ENCODE data around the gene SYN1. TPM values are rescaled to one million over a fixed set of nuclear protein-coding genes. Genes with fewer than 3 reads are reported as not detected.

The SYN1 gene
- polyA plus RNA-seq, 12 donors = 5.6 to 15.4 (median 10.3) TPM; not detected in 1

- no peak for DNase-seq
Observed at GRCh38 chrX:47574547-47575301, 44.9 kb downstream of the SYN1 start.

- no peak for DNase-seq
Observed at GRCh38 chrX:47574076-47574546, 45.5 kb downstream of the SYN1 start.

- DNase-seq = peak; percentile 69
Observed at GRCh38 chrX:47573341-47574075, 46.1 kb downstream of the SYN1 start.

GRCh38 chrX:47572773-47573340 is 46.8 kb downstream of the SYN1 start:
- DNase-seq = no peak

- no peak for DNase-seq
Observed at GRCh38 chrX:47571896-47572295, 47.8 kb downstream of the SYN1 start.

GRCh38 chrX:47571215-47571614 is 48.4 kb downstream of the SYN1 start:
- no peak for DNase-seq

- DNase-seq = no peak
Observed at GRCh38 chrX:47570794-47571193, 48.9 kb downstream of the SYN1 start.

- no peak for DNase-seq
Observed at GRCh38 chrX:47568656-47569295, 50.9 kb downstream of the SYN1 start.

GRCh38 chrX:47566841-47567240 is 52.8 kb downstream of the SYN1 start:
- DNase-seq = no peak

GRCh38 chrX:47564438-47565085 is 55.1 kb downstream of the SYN1 start:
- no peak for DNase-seq

- DNase-seq = no peak
Observed at GRCh38 chrX:47563801-47564315, 55.8 kb downstream of the SYN1 start.

- DNase-seq = no peak
Observed at GRCh38 chrX:47562615-47563243, 56.9 kb downstream of the SYN1 start.

GRCh38 chrX:47561659-47562151 is 58.0 kb downstream of the SYN1 start:
- DNase-seq = no peak

GRCh38 chrX:47560934-47561658 is 58.6 kb downstream of the SYN1 start, which contains the start of gene ARAF:
Gene ARAF (plus strand): TSS chrX:47561205. CDS start chrX:47562968, 1,763 bp downstream.
- peak; percentile 97 for DNase-seq

- DNase-seq = no peak
Observed at GRCh38 chrX:47560179-47560933, 59.3 kb downstream of the SYN1 start.

- DNase-seq = no peak
Observed at GRCh38 chrX:47558436-47558835, 61.2 kb downstream of the SYN1 start.

- peak; percentile 86 for DNase-seq
Observed at GRCh38 chrX:47556045-47556623, 63.5 kb downstream of the SYN1 start.

- DNase-seq = no peak
Observed at GRCh38 chrX:47543496-47543895, 76.2 kb downstream of the SYN1 start.
